IPS-NIHi7 (cell line): ENCODE results near the gene NUDT7.

ENCODE experiments used
- DNase-seq: peaks from one replicate; pipeline ENCODE4 v3.0.0; 2012; ENCODE audit warnings: mixed read lengths; ENCODE audit errors: extremely low spot score

The NUDT7 gene

GRCh38 chr16:77722309-77723107 lies at the start of gene NUDT7:
TSS of gene NUDT7 (plus strand) at chr16:77722514. CDS start at chr16:77722583, 69 bp downstream.
- peak; percentile 100 for DNase-seq

DNA sequence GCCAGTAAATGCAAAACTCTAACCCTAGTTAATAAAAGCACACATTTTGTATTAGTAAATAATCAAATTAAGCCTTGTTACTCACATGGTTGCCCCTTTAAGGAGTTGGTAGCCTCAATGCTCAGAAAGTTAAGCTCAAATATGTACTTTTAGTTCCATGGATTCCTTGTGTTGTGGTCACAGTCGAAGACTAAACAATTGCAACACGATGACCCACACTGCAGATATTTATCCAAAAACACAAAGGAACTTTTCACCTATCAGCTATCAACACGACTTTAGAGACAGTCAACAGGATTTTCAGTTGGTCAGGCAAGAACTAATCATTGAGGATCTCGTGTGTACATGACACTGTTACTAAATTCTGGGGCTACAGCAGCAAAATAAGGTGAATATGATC lies 47.4 kb upstream of the NUDT7 start:
- DNase-seq = no peak

DNA sequence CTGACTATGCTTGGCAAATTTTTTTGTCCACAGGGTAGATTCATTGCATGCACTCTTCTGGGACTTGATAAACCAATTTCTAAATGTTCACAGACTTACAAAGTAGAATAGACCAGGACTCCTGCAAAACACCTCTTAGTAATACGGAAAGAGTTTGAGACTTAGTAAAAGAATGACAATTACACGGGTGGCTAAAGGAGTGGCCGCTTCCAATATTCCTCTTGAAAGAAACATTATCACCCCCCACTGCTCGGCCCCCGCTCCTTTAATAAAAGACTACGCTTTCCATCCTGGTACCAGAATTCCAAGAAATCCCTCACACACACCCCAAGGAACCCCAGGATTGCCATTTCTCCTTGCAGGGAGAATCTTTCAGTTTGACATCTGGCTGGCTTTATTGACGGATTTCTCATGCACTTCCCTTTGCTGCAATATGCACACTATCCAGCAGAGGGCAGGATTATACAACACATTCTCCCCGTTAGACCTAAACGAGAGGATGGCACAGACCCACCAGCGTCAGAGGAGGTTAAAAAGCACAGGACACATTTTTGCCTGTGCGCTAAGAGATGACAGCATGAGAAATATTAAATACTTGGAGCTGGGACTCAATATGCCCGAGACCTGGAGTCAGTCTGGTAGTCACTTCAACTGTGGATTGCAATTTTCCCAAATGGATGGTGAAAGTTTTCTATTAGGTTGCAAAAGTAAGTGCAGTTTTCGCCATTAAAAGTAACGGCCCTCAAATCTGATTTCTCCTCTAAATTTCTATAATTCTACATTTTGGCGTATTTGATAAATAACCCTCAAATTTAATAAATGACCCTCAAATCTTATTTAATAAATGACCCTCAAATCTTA lies 46.6 kb upstream of the NUDT7 start:
- DNase-seq = peak; percentile 85

DNA sequence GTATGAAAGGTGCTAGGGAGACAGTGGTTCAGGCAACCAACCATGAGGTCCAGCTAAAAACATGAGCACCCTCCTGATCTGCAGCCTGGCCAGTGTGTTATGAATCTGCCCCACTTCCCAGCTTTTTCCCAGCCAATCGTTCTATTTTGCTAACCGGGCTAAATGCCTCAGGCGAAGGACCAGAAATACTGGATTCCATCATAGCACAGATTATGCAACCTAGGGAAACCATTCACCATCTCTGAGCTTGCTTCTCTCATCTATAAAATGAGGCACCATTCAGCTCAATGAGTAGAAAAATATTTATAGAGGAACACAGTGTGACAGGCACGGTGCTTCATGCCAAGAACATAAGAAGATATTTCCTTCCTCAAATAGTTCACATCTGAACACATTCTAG lies 45.2 kb upstream of the NUDT7 start:
- no peak for DNase-seq

DNA sequence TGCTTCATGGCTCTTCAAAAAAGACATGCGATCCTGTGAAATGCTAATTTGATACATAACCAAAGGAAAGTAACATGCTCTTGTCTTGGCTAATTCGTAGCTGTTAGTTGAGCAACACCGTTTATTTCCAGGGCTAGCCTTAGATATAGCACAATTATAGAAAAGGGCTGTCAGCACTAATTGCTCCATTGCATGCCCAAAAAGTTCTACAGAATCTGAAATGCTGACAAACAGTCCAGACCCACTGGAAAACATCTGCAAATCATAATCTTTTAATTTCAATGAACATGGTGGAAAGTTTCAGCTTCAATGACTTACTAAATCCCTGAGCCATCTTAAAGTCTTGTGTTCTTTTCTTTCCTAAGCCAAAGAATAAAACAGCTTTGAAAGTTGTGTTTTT lies 42.9 kb upstream of the NUDT7 start:
- no peak for DNase-seq

- DNase-seq = no peak
Measured at GRCh38 chr16:77679901-77680300, 42.4 kb upstream of the NUDT7 start.

DNA sequence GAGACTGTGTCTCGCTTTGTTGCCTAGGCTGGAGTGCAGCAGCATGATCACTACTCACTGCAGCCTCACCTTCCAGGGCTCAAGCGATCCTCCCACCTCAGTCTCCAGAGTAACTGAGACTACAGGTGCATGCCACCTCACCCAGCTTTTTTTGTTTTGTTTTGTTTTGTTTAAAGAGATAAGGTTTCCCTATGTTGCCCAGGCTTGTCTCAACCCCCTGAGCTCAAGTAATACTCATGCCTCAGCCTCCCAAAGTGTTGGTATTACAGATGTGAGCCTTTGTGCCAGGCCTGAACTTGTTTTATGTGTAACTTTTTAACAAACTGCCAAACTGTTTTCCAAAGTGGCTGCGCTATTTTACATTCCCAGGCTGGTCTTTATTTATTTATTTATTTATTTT lies 41.8 kb upstream of the NUDT7 start:
- no peak for DNase-seq

GRCh38 chr16:77682586-77682985 lies 39.7 kb upstream of the NUDT7 start:
- DNase-seq = no peak

DNA sequence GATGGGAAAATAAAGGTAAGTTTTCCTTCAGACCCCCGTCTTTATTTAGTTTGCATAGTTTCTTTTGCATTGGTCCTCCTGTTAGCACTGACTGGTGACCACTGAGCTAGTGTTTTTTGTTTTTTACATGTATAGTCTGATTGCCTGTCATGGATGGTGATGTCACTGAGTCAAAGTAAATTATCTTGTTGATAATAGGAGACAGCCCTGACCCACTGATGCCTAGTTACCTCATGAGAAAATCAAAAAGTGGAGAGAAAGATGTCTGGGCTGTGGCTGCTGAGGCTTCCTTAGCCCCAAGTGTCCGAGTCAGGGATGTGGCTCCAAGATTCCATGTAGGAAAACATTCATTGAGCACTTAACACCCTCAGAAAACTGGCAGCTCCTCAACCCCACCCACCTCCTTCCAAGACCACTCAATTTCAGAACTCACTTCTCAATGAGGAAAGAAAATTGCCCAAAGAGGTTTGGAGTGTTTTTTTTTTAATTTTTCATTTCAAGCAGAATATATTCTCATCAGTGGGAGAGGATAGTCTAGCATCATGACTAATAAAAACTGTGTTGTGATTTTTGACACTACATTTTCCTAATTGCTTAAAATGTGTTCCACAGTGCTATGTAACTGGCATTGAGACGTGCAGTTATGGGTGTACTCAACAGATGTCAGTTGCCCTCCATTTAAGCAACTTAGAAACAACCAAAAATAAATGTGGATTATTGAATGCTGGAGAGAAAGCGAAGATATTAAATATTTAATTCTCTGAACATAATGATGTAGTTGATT lies 38.7 kb upstream of the NUDT7 start:
- no peak for DNase-seq

GRCh38 chr16:77684181-77684526 lies 38.2 kb upstream of the NUDT7 start:
- no peak for DNase-seq

- no peak for DNase-seq
Measured at GRCh38 chr16:77686385-77686784, 35.9 kb upstream of the NUDT7 start.

DNA sequence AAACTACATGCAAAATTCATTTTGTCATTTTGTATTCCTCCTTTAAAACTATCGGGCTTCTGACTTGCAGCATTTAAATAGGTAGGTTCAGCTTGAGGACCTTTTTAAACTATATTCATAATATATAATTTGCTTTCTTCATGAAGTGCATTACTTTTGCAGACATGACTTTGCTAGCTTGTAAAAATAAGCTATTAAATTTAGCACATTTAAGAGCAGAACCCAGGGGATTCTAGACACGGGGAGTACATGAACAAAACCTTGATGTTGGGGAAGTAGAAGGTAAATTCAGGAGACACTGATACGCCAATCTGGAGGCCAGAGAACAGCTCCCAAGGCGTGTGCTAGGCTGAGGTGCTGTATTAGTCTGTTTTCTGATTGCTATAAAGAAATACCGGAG lies 32.3 kb upstream of the NUDT7 start:
- no peak for DNase-seq

DNA sequence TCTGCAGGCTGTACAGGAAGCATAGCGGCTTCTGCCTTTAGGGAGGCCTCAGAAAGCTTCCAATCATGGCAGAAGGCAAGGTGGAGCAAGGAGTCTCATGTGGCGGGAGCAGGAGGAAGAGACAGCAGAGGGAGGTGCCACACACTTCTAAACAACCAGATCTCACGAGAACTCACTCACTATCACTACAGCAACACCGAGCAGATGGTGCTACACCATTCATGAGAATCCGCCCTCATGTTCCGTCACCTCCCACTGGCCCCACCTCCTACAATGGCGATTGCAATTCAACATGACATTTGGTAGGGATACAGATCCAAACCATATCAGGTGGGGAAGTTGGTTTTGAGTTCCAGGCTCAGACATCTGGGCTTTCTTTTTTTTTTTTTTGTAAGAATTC lies 31.9 kb upstream of the NUDT7 start:
- DNase-seq = no peak

DNA sequence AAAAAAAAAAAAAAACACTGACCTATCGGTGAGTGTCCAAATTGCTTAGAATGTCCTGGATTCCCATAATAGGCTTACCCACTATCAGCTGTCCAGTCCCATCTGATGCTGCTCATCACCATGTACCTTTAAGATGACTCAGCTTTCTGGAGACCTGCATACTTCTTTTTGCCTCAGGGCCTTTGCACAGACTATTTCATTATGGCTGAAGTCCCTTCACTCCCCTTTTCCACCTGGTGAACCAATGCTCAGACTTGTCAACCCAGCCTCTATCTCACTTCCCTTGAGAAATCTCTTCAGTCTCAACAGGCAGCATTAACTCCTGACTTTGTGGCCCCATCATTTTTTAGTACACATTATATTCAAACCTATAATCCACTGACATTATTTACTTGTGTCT lies 29.7 kb upstream of the NUDT7 start:
- DNase-seq = no peak

DNA sequence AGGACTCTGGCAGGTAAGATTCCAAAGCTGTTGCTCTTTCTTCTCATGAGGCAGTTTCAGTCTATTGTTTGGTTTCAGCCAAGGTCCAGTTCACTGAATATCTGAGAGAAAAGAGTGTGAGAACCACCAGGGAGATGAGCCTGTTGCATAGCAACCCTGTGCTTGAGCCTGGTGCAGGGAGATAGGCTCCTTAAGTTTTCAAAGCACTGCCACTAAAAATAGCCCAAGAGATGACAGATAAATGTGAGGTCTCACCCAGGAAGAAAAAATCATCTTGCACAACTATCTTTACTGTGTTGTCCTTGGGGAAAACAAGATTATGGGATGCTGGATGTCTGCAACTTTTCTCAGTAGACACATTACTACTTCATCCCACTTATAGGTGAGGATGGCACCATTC lies 26.2 kb upstream of the NUDT7 start:
- no peak for DNase-seq

- DNase-seq = no peak
Measured at GRCh38 chr16:77700846-77701245, 21.5 kb upstream of the NUDT7 start.

DNA sequence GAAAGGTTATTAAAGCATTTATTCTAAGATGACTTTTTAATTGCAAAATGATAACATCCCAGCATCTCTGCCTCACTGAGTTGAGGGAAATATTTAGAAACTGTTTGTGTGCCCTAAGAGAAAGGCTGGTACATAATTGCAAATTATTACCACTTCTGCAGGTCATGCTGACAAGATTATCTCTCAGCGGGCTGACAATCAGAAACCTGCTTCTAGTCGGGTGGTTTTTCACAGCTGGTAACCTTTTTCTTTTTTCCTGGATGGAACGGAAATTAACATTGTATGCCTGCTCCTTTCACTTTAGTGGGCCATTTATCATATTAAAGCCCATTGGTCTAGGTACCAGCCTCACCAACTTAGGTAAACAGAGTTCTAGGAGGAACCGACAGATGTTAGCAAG lies 17.0 kb upstream of the NUDT7 start:
- no peak for DNase-seq

GRCh38 chr16:77711179-77711578 lies 11.1 kb upstream of the NUDT7 start:
- DNase-seq = no peak

DNA sequence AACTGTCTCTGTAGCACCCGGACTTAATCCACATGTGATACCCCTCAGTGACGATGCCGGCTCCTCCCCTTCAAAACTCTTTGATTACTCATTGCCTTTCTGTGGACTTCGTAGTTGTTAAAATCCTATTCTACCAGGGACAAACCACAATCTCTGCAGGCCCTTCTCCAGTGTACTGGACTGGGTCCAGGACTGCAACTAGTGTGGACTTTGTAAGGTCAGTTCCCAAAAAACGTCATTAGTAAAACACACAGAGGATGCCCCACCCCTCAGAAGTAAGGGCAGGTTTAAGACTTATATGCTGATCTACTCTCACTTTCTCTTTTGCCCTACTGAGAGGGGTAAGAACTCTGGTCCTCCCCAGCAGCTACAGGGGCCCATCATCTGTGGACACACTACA lies 10.5 kb upstream of the NUDT7 start:
- no peak for DNase-seq

DNA sequence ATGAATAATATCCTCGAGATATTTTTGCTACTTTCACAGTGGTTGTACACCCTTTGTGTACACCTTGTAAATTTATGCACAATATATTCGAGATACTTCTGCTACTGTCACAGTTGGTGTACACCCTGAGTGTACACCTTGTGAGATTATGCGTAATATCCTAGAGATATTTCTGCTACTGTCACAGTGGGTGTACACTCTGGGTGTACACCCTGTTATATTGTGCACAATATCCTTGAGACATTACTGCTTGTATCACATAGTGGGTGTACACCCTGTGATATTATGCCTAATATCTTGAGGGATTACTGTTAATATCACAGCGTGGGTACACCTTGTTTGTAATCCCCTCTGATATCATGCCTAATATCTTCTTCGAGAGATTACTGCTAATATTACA lies 7.2 kb upstream of the NUDT7 start:
- no peak for DNase-seq

DNA sequence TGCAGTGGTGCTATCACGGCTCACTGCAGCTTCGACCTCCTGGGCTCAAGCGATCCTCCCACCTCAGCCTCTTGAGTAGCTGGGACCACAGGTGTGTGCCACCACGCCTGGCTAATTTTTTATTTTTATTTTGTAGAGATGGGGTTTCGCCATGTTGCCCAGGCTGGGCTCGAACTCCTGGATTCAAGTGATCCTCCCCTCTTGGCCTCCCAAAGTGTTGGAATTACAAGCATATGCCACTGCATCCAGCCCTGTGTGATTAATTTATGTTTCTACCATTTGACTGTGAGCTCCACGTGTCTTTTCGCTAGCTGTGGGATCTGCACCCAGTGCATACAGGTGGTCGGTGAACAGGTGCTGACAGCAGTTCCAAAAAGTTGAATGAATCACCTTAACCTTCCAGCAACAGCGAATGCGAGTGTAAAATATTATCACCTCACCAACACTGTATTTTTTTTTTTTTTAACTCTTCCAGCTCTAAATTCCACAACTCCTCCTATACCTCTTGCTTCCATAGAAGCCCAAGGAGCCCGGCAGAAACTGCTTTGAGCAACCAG lies 484 bp upstream of the NUDT7 start:
- DNase-seq = no peak

- DNase-seq = no peak
Measured at GRCh38 chr16:77723108-77723514, 797 bp downstream of the NUDT7 start.
